Measurements from ENCODE around the gene KCNK10. TPM values are rescaled to one million over a fixed set of nuclear protein-coding genes. Genes with fewer than 3 reads are reported as not detected.

Gene KCNK10
- polyA plus RNA-seq, 2 of the 4 experiments (the other 2 are of a cell fraction) = not detected

- ATAC-seq (no peak), DNase-seq (ENCODE audit: low read depth in 1 of 2, low spot score in 1 of 2) (no peak), FAIRE-seq (no peak)
- Histone ChIP-seq H3K4me1 (no peaks in the 10 kb centered on the region), H3K4me2 (no peak overlapping the region), H3K27ac (no peak overlapping the region), H3K4me3 (no peak overlapping the region), H3K9me3 (no peaks in the 10 kb centered on the region)
- TF ChIP-seq RNF2 (IDR thresholded peaks at IDR 0.05; ENCODE audit: borderline replicate concordance, low read depth) (no peak), RAD21 (conservative IDR thresholded peaks at IDR 0.05 in 1 of 2, IDR thresholded peaks at IDR 0.05 in 1 of 2) (no peak), HOXA7 (CRISPR knock-in tag; IDR thresholded peaks at IDR 0.05) (no peak), KDM5A (IDR thresholded peaks at IDR 0.05) (no peak), RCOR1 (IDR thresholded peaks at IDR 0.05; ENCODE audit: low read depth, low read length) (no peak), EHF (CRISPR knock-in tag; IDR thresholded peaks at IDR 0.05) (no peak), POLR2AphosphoS2 (conservative IDR thresholded peaks at IDR 0.05; ENCODE audit: low read length) (no peak), ZFP36 (IDR thresholded peaks at IDR 0.05; ENCODE audit: borderline replicate concordance, partially characterized antibody) (no peak), CBX8 (IDR thresholded peaks at IDR 0.05) (no peak)
- ChIA-PET POLR2A (no interaction called here), CTCF (interaction anchor here (2.1 to 5.7 kb wide), 2 partner anchors 13 to 14 kb away, joined by 8 to 37 read pairs; no protein-coding TSS in a partner anchor)
- WGBS (ENCODE audit: missing lambda C conversion rate) = 51% methylated on average over 4 of the region's 4 CpGs
Measured at GRCh38 chr14:88202286-88202685, 120.8 kb downstream of the KCNK10 start.

GRCh38 chr14:88201851-88202250, 121.2 kb downstream of the KCNK10 start:
- DNase-seq (ENCODE audit: low read depth in 1 of 2, low spot score in 1 of 2) = no peak
- Histone ChIP-seq H3K4me2 (no peak overlapping the region), H3K4me1 (no peaks in the 10 kb centered on the region), H3K27ac (no peak overlapping the region), H3K4me3 (no peak overlapping the region), H3K9me3 (no peaks in the 10 kb centered on the region)
- CTCF ChIA-PET = interaction anchor here (0.6 to 5.7 kb wide), 2 partner anchors 13 to 182 kb away, joined by 3 to 37 read pairs; no protein-coding TSS in a partner anchor
- no peak; a peak in 1 of 6 replicates for ATAC-seq
- 6% methylated on average over 2 of the region's 2 CpGs for WGBS (ENCODE audit: missing lambda C conversion rate)
- FAIRE-seq = no peak
- no peak for TF ChIP-seq CTCF (IDR thresholded peaks at IDR 0.05)
- TF ChIP-seq RNF2 (IDR thresholded peaks at IDR 0.05; ENCODE audit: borderline replicate concordance, low read depth) = no peak
- TF ChIP-seq HOXB13 (CRISPR knock-in tag; IDR thresholded peaks at IDR 0.05; ENCODE audit: low read depth) = no peak
- TF ChIP-seq JUN (IDR thresholded peaks at IDR 0.05) = no peak
- TF ChIP-seq HDAC2 (IDR thresholded peaks at IDR 0.05) = no peak
- TF ChIP-seq USF2 (IDR thresholded peaks at IDR 0.05) = no peak
- no peak for TF ChIP-seq HOXA7 (CRISPR knock-in tag; IDR thresholded peaks at IDR 0.05)
- TF ChIP-seq ESRRA (IDR thresholded peaks at IDR 0.05; ENCODE audit: borderline replicate concordance, low read length) = no peak
- no peak for TF ChIP-seq PHF8 (IDR thresholded peaks at IDR 0.05; ENCODE audit: borderline replicate concordance, low read depth)
- TF ChIP-seq RARB (CRISPR knock-in tag; IDR thresholded peaks at IDR 0.05) = no peak
- TF ChIP-seq KDM1A (IDR thresholded peaks at IDR 0.05; ENCODE audit: low read depth) = no peak
- no peak for TF ChIP-seq BCL3 (IDR thresholded peaks at IDR 0.05)
- TF ChIP-seq ZC3H11A (IDR thresholded peaks at IDR 0.05) = no peak
- no peak for TF ChIP-seq ZSCAN20 (CRISPR knock-in tag; IDR thresholded peaks at IDR 0.05)
- no peak for TF ChIP-seq HMGXB4 (CRISPR knock-in tag; IDR thresholded peaks at IDR 0.05; ENCODE audit: borderline replicate concordance)
- POLR2A ChIA-PET = no interaction called here
